Liver (tissue), 9 donors: Measurements from ENCODE around the gene CHIT1. TPM values are rescaled to one million over a fixed set of nuclear protein-coding genes. Genes with fewer than 3 reads are reported as not detected.

Experiments used
- DNase-seq: peaks from one replicate; pipeline ENCODE4 v3.0.0-alpha.2; 2017; ENCODE audit warnings: low spot score
- H3K27ac ChIP-seq, 2 donors: one replicate each; pipeline ENCODE4 v1.7.0; 2013; ENCODE audit warnings: inconsistent platforms in 2 of 2, low read length in 2 of 2, control low read depth in 1 of 2, low read depth in 1 of 2, mild to moderate bottlenecking in 1 of 2
- H3K27me3 ChIP-seq, 4 donors: one replicate each; pipeline versions ENCODE4 v1.6.1 to v1.7.0; 2013; ENCODE audit warnings: low read length in 3 of 4, inconsistent platforms in 1 of 4, mild to moderate bottlenecking in 1 of 4, moderate library complexity in 1 of 4; ENCODE audit not compliant: control insufficient read depth in 4 of 4, insufficient read depth in 4 of 4
- H3K36me3 ChIP-seq, 4 donors: one replicate each; pipeline versions ENCODE4 v1.6.1 to v1.7.0; 2013; ENCODE audit warnings: low read length in 3 of 4, mild to moderate bottlenecking in 3 of 4, low read depth in 1 of 4, moderate library complexity in 1 of 4; ENCODE audit not compliant: control insufficient read depth in 4 of 4, insufficient read depth in 3 of 4
- H3K4me1 ChIP-seq, 4 donors: one replicate each; pipeline versions ENCODE4 v1.6.1 to v1.7.0; 2013; ENCODE audit warnings: low read length in 3 of 4, mild to moderate bottlenecking in 3 of 4, moderate library complexity in 1 of 4; ENCODE audit not compliant: control insufficient read depth in 4 of 4, insufficient read depth in 4 of 4
- H3K4me3 ChIP-seq, 3 donors: one replicate each; pipeline versions ENCODE4 v1.6.1 to v1.7.0; 2013; ENCODE audit warnings: low read length in 3 of 3, control low read depth in 1 of 3, low read depth in 1 of 3, mild to moderate bottlenecking in 1 of 3
- H3K9ac ChIP-seq, 2 donors: one replicate each; pipeline ENCODE4 v1.7.0; 2013; ENCODE audit warnings: low read length in 2 of 2, mild to moderate bottlenecking in 2 of 2, moderate library complexity in 2 of 2, control low read depth in 1 of 2, low read depth in 1 of 2
- H3K9me3 ChIP-seq, 4 donors: one replicate each; pipeline versions ENCODE4 v1.6.1 to v1.7.0; 2013; ENCODE audit warnings: low read length in 3 of 4; ENCODE audit not compliant: control insufficient read depth in 4 of 4
- EGR1 ChIP-seq, 2 donors: IDR thresholded peaks; 2 replicates each; pipeline ENCODE4 v1.6.1; 2016 to 2018; ENCODE audit warnings: antibody characterized with exemption in 2 of 2, low read depth in 2 of 2
- FOXA1 ChIP-seq: IDR thresholded peaks from 2 replicates; pipeline ENCODE4 v1.6.1; 2016; ENCODE audit warnings: antibody characterized with exemption
- FOXA2 ChIP-seq: IDR thresholded peaks from 2 replicates; pipeline ENCODE4 v1.6.1; 2016; ENCODE audit warnings: antibody characterized with exemption
- GABPA ChIP-seq, 2 donors: IDR thresholded peaks in 1 of 2; conservative IDR thresholded peaks in 1 of 2; 2 replicates each; pipeline ENCODE4 v1.6.1; 2016; ENCODE audit warnings: antibody characterized with exemption in 2 of 2, mild to moderate bottlenecking in 1 of 2, moderate library complexity in 1 of 2
- HNF4A ChIP-seq, 2 donors: conservative IDR thresholded peaks; 2 replicates each; pipeline ENCODE4 v1.6.1; 2016; ENCODE audit warnings: antibody characterized with exemption in 2 of 2, mild to moderate bottlenecking in 2 of 2
- HNF4G ChIP-seq: IDR thresholded peaks from 2 replicates; pipeline ENCODE4 v1.6.1; 2016; ENCODE audit warnings: antibody characterized with exemption
- JUND ChIP-seq, 2 donors: IDR thresholded peaks; 2 replicates each; pipeline ENCODE4 v1.6.1; 2016; ENCODE audit warnings: antibody characterized with exemption in 2 of 2
- NR2F2 ChIP-seq: IDR thresholded peaks from 2 replicates; pipeline ENCODE4 v1.6.1; 2016; ENCODE audit warnings: antibody characterized with exemption
- RAD21 ChIP-seq, 2 donors: IDR thresholded peaks; 2 replicates each; pipeline ENCODE4 v1.6.1; 2016; ENCODE audit warnings: antibody characterized with exemption in 2 of 2, mild to moderate bottlenecking in 2 of 2
- RXRA ChIP-seq, 2 donors: IDR thresholded peaks; 2 replicates each; pipeline ENCODE4 v1.6.1; 2017 to 2018; ENCODE audit warnings: antibody characterized with exemption in 2 of 2, mild to moderate bottlenecking in 1 of 2
- SP1 ChIP-seq: IDR thresholded peaks from 2 replicates; pipeline ENCODE4 v1.6.1; 2018; ENCODE audit warnings: antibody characterized with exemption, mild to moderate bottlenecking
- TAF1 ChIP-seq: conservative IDR thresholded peaks from 2 replicates; pipeline ENCODE4 v1.6.1; 2016; ENCODE audit warnings: antibody characterized with exemption, mild to moderate bottlenecking
- YY1 ChIP-seq: IDR thresholded peaks from 2 replicates; pipeline ENCODE4 v1.6.1; 2016; ENCODE audit warnings: antibody characterized with exemption, mild to moderate bottlenecking
- WGBS: extraction: QIAGEN DNeasy Blood & Tissue Kit; methylation state at CpG from one replicate; pipeline ENCODE4 v1.1.7; 2013; 5-methylcytosine and 5-hydroxymethylcytosine counted together
- polyA plus RNA-seq, 2 donors: library from polyadenylated mRNA; stranded (reverse) in 1 of 2; unstranded in 1 of 2; fragments of 200-250 nt in 1 of 2; fragments of >200 nt in 1 of 2; fragmentation: Nextera tagmentation in 1 of 2; extraction: Ambion mirVana in 1 of 2; gene quantifications; one replicate each; pipeline versions ENCODE4 v1.2.1 to v1.2.3, GENCODE V29; 2013 to 2015
- total RNA-seq, 2 donors: library from RNA; depleted of rRNA; stranded (reverse); fragments of >200 nt; gene quantifications; one replicate each; pipeline ENCODE4 v1.2.3, GENCODE V29; 2014
- TF ChIP-seq, protein P1 (sequence below): IDR thresholded peaks from 2 replicates; pipeline ENCODE4 v1.6.1; 2016; ENCODE audit warnings: antibody characterized with exemption
- TF ChIP-seq, protein P2 (sequence below): IDR thresholded peaks from 2 replicates; pipeline ENCODE4 v1.6.1; 2016; ENCODE audit warnings: antibody characterized with exemption
- TF ChIP-seq, protein P3 (sequence below): IDR thresholded peaks from 2 replicates; pipeline ENCODE4 v1.6.1; 2016; ENCODE audit warnings: antibody characterized with exemption
- TF ChIP-seq, protein P4 (sequence below): fragments of 150-350 bp; IDR thresholded peaks from 2 replicates; pipeline ENCODE4 v1.5.1; 2017; ENCODE audit warnings: improper control_type of control experiment, low read depth, low read length; ENCODE audit not compliant: missing input control
- TF ChIP-seq, protein P5 (sequence below): IDR thresholded peaks from 2 replicates; pipeline ENCODE4 v1.6.1; 2016; ENCODE audit warnings: antibody characterized with exemption, mild to moderate bottlenecking
- donor health status: healthy.
- donor health status: healthy.
- donor health status: healthy.
- donor health status: healthy.
- donor health status: healthy.

CHIT1 gene
- total and polyA plus RNA-seq, 4 donors: under 0.01 to 0.07 TPM; not detected in 2

DNA sequence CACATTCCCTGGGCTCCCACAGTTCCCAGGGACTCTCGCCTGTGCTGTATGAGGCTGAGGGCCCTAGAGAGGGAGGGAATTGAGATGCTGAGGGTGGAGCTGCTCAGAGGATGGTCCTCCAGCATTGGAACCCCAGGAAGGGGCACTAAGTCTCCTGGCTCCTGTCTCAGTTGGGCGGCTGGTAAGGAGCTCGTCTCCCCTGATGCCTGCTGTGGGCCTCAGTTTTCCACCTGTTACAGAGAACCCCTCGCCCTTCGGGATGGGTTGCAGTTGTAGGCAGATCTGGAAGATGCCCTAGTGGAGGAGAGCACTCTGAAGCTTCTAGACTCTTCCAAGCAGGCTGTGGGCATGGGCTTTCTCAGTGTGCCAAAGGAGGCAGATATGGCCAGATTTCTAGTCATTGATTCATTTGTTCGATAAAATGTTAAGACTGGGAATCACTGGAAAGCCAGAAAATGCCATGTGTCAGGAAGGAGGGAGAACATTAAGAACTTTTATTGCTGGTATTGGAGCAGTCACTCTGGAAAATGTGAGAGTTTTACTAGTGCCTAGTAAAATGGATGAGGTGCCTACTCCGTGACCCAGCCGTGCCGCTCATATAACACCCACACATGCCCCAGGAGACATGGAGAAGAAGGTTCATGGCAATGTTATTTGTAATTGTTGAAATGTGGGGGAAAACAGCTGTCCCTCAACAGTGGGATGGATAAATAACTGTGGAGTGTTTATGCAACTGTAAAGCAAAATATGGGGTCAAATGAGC lies 53.0 kb downstream of the CHIT1 start:
- DNase-seq: no peak
- no peaks in the 10 kb centered on the region for H3K9me3 ChIP-seq
- no peak for TF ChIP-seq SP1
- no peak for TF ChIP-seq GABPA (IDR thresholded peaks at IDR 0.05 in 1 of 2, conservative IDR thresholded peaks at IDR 0.05 in 1 of 2)
- no peak for TF ChIP-seq RXRA (IDR thresholded peaks at IDR 0.05)
- TF ChIP-seq JUND (IDR thresholded peaks at IDR 0.05): no peak
- no peak for TF ChIP-seq HNF4A (conservative IDR thresholded peaks at IDR 0.05)
- TF ChIP-seq, protein P1, sequence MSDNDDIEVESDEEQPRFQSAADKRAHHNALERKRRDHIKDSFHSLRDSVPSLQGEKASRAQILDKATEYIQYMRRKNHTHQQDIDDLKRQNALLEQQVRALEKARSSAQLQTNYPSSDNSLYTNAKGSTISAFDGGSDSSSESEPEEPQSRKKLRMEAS: no peak
- TF ChIP-seq, protein P2, sequence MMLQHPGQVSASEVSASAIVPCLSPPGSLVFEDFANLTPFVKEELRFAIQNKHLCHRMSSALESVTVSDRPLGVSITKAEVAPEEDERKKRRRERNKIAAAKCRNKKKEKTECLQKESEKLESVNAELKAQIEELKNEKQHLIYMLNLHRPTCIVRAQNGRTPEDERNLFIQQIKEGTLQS: no peak
- TF ChIP-seq, protein P3, sequence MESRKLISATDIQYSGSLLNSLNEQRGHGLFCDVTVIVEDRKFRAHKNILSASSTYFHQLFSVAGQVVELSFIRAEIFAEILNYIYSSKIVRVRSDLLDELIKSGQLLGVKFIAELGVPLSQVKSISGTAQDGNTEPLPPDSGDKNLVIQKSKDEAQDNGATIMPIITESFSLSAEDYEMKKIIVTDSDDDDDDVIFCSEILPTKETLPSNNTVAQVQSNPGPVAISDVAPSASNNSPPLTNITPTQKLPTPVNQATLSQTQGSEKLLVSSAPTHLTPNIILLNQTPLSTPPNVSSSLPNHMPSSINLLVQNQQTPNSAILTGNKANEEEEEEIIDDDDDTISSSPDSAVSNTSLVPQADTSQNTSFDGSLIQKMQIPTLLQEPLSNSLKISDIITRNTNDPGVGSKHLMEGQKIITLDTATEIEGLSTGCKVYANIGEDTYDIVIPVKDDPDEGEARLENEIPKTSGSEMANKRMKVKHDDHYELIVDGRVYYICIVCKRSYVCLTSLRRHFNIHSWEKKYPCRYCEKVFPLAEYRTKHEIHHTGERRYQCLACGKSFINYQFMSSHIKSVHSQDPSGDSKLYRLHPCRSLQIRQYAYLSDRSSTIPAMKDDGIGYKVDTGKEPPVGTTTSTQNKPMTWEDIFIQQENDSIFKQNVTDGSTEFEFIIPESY: no peak
- TF ChIP-seq, protein P4, sequence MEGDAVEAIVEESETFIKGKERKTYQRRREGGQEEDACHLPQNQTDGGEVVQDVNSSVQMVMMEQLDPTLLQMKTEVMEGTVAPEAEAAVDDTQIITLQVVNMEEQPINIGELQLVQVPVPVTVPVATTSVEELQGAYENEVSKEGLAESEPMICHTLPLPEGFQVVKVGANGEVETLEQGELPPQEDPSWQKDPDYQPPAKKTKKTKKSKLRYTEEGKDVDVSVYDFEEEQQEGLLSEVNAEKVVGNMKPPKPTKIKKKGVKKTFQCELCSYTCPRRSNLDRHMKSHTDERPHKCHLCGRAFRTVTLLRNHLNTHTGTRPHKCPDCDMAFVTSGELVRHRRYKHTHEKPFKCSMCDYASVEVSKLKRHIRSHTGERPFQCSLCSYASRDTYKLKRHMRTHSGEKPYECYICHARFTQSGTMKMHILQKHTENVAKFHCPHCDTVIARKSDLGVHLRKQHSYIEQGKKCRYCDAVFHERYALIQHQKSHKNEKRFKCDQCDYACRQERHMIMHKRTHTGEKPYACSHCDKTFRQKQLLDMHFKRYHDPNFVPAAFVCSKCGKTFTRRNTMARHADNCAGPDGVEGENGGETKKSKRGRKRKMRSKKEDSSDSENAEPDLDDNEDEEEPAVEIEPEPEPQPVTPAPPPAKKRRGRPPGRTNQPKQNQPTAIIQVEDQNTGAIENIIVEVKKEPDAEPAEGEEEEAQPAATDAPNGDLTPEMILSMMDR: no peak
- no peak for TF ChIP-seq FOXA1
- TF ChIP-seq TAF1: no peak
- no peak for TF ChIP-seq NR2F2
- TF ChIP-seq, protein P5, sequence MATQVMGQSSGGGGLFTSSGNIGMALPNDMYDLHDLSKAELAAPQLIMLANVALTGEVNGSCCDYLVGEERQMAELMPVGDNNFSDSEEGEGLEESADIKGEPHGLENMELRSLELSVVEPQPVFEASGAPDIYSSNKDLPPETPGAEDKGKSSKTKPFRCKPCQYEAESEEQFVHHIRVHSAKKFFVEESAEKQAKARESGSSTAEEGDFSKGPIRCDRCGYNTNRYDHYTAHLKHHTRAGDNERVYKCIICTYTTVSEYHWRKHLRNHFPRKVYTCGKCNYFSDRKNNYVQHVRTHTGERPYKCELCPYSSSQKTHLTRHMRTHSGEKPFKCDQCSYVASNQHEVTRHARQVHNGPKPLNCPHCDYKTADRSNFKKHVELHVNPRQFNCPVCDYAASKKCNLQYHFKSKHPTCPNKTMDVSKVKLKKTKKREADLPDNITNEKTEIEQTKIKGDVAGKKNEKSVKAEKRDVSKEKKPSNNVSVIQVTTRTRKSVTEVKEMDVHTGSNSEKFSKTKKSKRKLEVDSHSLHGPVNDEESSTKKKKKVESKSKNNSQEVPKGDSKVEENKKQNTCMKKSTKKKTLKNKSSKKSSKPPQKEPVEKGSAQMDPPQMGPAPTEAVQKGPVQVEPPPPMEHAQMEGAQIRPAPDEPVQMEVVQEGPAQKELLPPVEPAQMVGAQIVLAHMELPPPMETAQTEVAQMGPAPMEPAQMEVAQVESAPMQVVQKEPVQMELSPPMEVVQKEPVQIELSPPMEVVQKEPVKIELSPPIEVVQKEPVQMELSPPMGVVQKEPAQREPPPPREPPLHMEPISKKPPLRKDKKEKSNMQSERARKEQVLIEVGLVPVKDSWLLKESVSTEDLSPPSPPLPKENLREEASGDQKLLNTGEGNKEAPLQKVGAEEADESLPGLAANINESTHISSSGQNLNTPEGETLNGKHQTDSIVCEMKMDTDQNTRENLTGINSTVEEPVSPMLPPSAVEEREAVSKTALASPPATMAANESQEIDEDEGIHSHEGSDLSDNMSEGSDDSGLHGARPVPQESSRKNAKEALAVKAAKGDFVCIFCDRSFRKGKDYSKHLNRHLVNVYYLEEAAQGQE: no peak
- TF ChIP-seq YY1: no peak
- no peak for TF ChIP-seq RAD21 (IDR thresholded peaks at IDR 0.05)
- no peak for TF ChIP-seq EGR1 (IDR thresholded peaks at IDR 0.05; ENCODE audit: low read depth in 2 of 2)
- TF ChIP-seq HNF4G: no peak
- no peak for TF ChIP-seq FOXA2
- no peaks in the 10 kb centered on the region for H3K27me3 ChIP-seq
- H3K4me1 ChIP-seq: no peaks in the 10 kb centered on the region
- no peaks in the 10 kb centered on the region for H3K36me3 ChIP-seq
- H3K9ac ChIP-seq: no peak overlapping the region
- no peak overlapping the region for H3K4me3 ChIP-seq
- WGBS: 93% methylated on average over 9 of the region's 9 CpGs
- H3K27ac ChIP-seq: no peak overlapping the region
